HG03442 (cell line): Measurements from ENCODE around the gene HOXD3.

Source experiments
- ATAC-seq: cut with Tn5 transposase; IDR thresholded peaks from one replicate; pipeline ENCODE4 v1.9.1; 2021; ENCODE audit warnings: mild to moderate bottlenecking, moderate library complexity; ENCODE audit not compliant: unreplicated experiment

HOXD3 gene

GRCh38 chr2:176121190-176122051 lies 35.7 kb upstream of the HOXD3 start:
- ATAC-seq: no peak

GRCh38 chr2:176122052-176122682 lies 34.9 kb upstream of the HOXD3 start:
- ATAC-seq: no peak

GRCh38 chr2:176122683-176123410 lies 34.3 kb upstream of the HOXD3 start, which contains the start of gene HOXD9:
HOXD9 (plus strand) TSS chr2:176122719; CDS start chr2:176122769, 50 bp downstream.
- ATAC-seq: no peak

- ATAC-seq: no peak
Measured at GRCh38 chr2:176123411-176124109, 33.5 kb upstream of the HOXD3 start.

GRCh38 chr2:176124110-176124946 lies 32.8 kb upstream of the HOXD3 start:
- ATAC-seq: no peak

- ATAC-seq: no peak
Measured at GRCh38 chr2:176124947-176125771, 31.9 kb upstream of the HOXD3 start.

GRCh38 chr2:176125772-176126054 lies 31.4 kb upstream of the HOXD3 start:
- no peak for ATAC-seq

GRCh38 chr2:176126929-176127773 lies 30.0 kb upstream of the HOXD3 start:
- ATAC-seq: no peak

GRCh38 chr2:176127774-176128072 lies 29.4 kb upstream of the HOXD3 start:
- no peak for ATAC-seq

GRCh38 chr2:176128172-176128981 lies 28.7 kb upstream of the HOXD3 start:
- no peak for ATAC-seq

GRCh38 chr2:176128982-176129796 lies 27.9 kb upstream of the HOXD3 start, which contains the start of gene HOXD8:
HOXD8 (plus strand) TSS chr2:176129705; CDS start chr2:176130367, 662 bp downstream.
- ATAC-seq: no peak

- no peak for ATAC-seq
Measured at GRCh38 chr2:176129813-176130146, 27.3 kb upstream of the HOXD3 start.

- ATAC-seq: no peak
Measured at GRCh38 chr2:176130147-176130956, 26.8 kb upstream of the HOXD3 start.

- ATAC-seq: no peak
Measured at GRCh38 chr2:176130957-176131847, 25.9 kb upstream of the HOXD3 start.

- no peak for ATAC-seq
Measured at GRCh38 chr2:176131848-176132158, 25.3 kb upstream of the HOXD3 start.
